HCT116 (cell line): Measurements from ENCODE around the gene HES2. TPM values are rescaled to one million over a fixed set of nuclear protein-coding genes. Genes with fewer than 3 reads are reported as not detected.
A peak's percentile ranks its signal among the peaks of the same experiment; 100 is the strongest.

Source experiments
- ATAC-seq: fragments of 200-7000 bp; cut with Tn5 transposase; 2 replicates; pipeline ENCODE4 v1.9.1; 2020; ENCODE audit warnings: mild to moderate bottlenecking, moderate library complexity
- BruUV-seq: library from RNA; stranded (reverse); fragments of 400-500 nt; replicated peaks from 2 replicates; lab custom pipeline; 2021; lab: Mats Ljungman, UMichigan
- CTCF ChIA-PET: fragments of 300-600 bp; sonication (Branson Sonifier 250); formaldehyde crosslinking; loops from one replicate; lab custom pipeline; 2021; ENCODE audit warnings: antibody characterized with exemption; lab: Charles Lee
- POLR2A ChIA-PET: fragments of 300-600, 350-600 bp; sonication (Branson Sonifier 250); formaldehyde crosslinking; loops from one replicate; lab custom pipeline; 2021; ENCODE audit warnings: antibody characterized with exemption; lab: Charles Lee
- RAD21 ChIA-PET, 2 experiments: fragments of 300-600 bp; sonication (Branson Sonifier 250); formaldehyde crosslinking; loops; one replicate each; lab custom pipeline; 2023; ENCODE audit warnings: low total read pairs in 2 of 2; ENCODE audit not compliant: uncharacterized antibody in 2 of 2, unreplicated experiment in 2 of 2, low non-redundant PET in 1 of 2; lab: Charles Lee
- DNase-seq: peaks from one replicate; pipeline ENCODE4 v3.0.0-alpha.2; 2010; ENCODE audit warnings: low read depth, low spot score
- H2AFZ ChIP-seq: fragments of 200-600 bp; shearing (Covaris generic), sonication (generic); 2 replicates; pipeline ENCODE4 v1.6.1; 2017; ENCODE audit warnings: low read depth, mixed run types, mixed read lengths, antibody characterized with exemption, low read length; ENCODE audit not compliant: poor library complexity, severe bottlenecking
- H3K27ac ChIP-seq: 2 replicates; pipeline ENCODE4 v1.5.1; 2012; ENCODE audit warnings: low read depth, low read length
- H3K27me3 ChIP-seq: fragments of 200-600 bp; sonication (generic); 2 replicates; pipeline ENCODE4 v1.6.1; 2016; ENCODE audit warnings: mixed run types, low read length, mixed read lengths; ENCODE audit not compliant: insufficient read depth
- H3K36me3 ChIP-seq, 2 experiments: fragments of 200-500 bp in 1 of 2; fragments of 200-600 bp in 1 of 2; sonication (Bioruptor generic) in 1 of 2; sonication (generic) in 1 of 2; 2 replicates each; pipeline versions ENCODE4 v1.5.1 to v1.6.1; 2014 to 2016; ENCODE audit warnings: low read length in 2 of 2, inconsistent platforms in 1 of 2, mixed read lengths in 1 of 2, mixed run types in 1 of 2; ENCODE audit not compliant: insufficient read depth in 2 of 2, control insufficient read depth in 1 of 2
- H3K4me1 ChIP-seq, 2 experiments: fragments of 200-600 bp in 1 of 2; sonication (generic) in 1 of 2; 2 replicates each; pipeline versions ENCODE4 v1.5.1 to v1.6.1; 2012 to 2017; ENCODE audit warnings: low read length in 2 of 2, inconsistent platforms in 1 of 2, mild to moderate bottlenecking in 1 of 2, mixed read lengths in 1 of 2, mixed run types in 1 of 2, moderate library complexity in 1 of 2; ENCODE audit not compliant: insufficient read depth in 2 of 2, control insufficient read depth in 1 of 2
- H3K4me2 ChIP-seq: fragments of 200-600 bp; sonication (generic); 2 replicates; pipeline ENCODE4 v1.6.1; 2017; ENCODE audit warnings: mixed run types, low read length, mixed read lengths
- H3K4me3 ChIP-seq, 2 experiments: fragments of 200-600 bp in 1 of 2; sonication (generic) in 1 of 2; replicated peaks in 1 of 2; 2 replicates each; pipeline ENCODE4 v1.5.1; 2011 to 2016; ENCODE audit warnings: low read length in 2 of 2, control low read depth in 1 of 2, low read depth in 1 of 2, mild to moderate bottlenecking in 1 of 2, mixed read lengths in 1 of 2, mixed run types in 1 of 2
- H3K79me2 ChIP-seq: fragments of 200-600 bp; sonication (generic); 2 replicates; pipeline ENCODE4 v1.6.1; 2017; ENCODE audit warnings: mild to moderate bottlenecking, mixed run types, low read length, moderate library complexity, mixed read lengths; ENCODE audit not compliant: insufficient read depth
- H3K9ac ChIP-seq: fragments of 200-600 bp; sonication (generic); 2 replicates; pipeline ENCODE4 v1.6.1; 2016; ENCODE audit warnings: low read length, mixed read lengths
- H3K9me2 ChIP-seq: fragments of 200-600 bp; sonication (generic), shearing (Covaris generic); 2 replicates; pipeline ENCODE4 v1.6.1; 2017; ENCODE audit warnings: mixed run types, mild to moderate bottlenecking, moderate library complexity; ENCODE audit not compliant: insufficient read depth
- H3K9me3 ChIP-seq, 2 experiments: fragments of 200-500 bp in 1 of 2; fragments of 200-600 bp in 1 of 2; sonication (Bioruptor generic) in 1 of 2; sonication (generic) in 1 of 2; 2 replicates each; pipeline ENCODE4 v1.6.1; 2014 to 2017; ENCODE audit warnings: low read length in 2 of 2, mixed read lengths in 2 of 2, inconsistent platforms in 1 of 2, low read depth in 1 of 2, mild to moderate bottlenecking in 1 of 2, mixed run types in 1 of 2, moderate library complexity in 1 of 2; ENCODE audit not compliant: control insufficient read depth in 1 of 2, insufficient read depth in 1 of 2
- H4K20me1 ChIP-seq: fragments of 200-600 bp; sonication (generic), shearing (Covaris generic); 2 replicates; pipeline ENCODE4 v1.6.1; 2017; ENCODE audit warnings: mixed run types, mild to moderate bottlenecking, moderate library complexity; ENCODE audit not compliant: insufficient read depth
- EGR1 ChIP-seq: IDR thresholded peaks from 2 replicates; pipeline ENCODE4 v1.6.1; 2012; ENCODE audit warnings: low read depth
- ELF1 ChIP-seq: IDR thresholded peaks from 2 replicates; pipeline ENCODE4 v1.6.1; 2012; ENCODE audit warnings: low read depth, borderline replicate concordance
- JUND ChIP-seq: IDR thresholded peaks from 2 replicates; pipeline ENCODE4 v1.6.1; 2012
- MAX ChIP-seq: IDR thresholded peaks from 2 replicates; pipeline ENCODE4 v1.6.1; 2012
- POLR2A ChIP-seq: IDR thresholded peaks from 2 replicates; pipeline ENCODE4 v1.7.0; 2011; ENCODE audit warnings: borderline replicate concordance; ENCODE audit not compliant: insufficient read depth, insufficient read length; ENCODE audit errors: extremely low read depth
- intact Hi-C: fragments of 100-400 bp; cut with micrococcal nuclease; formaldehyde crosslinking; loops from 2 replicates; pipeline ENCODE4 v1.10.0; 2022
- total RNA-seq: library from RNA; stranded (reverse); gene quantifications from one replicate; pipeline ENCODE4 v1.2.1, GENCODE V29; 2021; ENCODE audit not compliant: unreplicated experiment
- TF ChIP-seq, protein P1 (sequence below): IDR thresholded peaks from 2 replicates; pipeline ENCODE4 v1.6.1; 2012; ENCODE audit warnings: low read depth

Gene HES2
- total RNA-seq, 1 experiment from 2014 or later = 8.4 TPM

DNA sequence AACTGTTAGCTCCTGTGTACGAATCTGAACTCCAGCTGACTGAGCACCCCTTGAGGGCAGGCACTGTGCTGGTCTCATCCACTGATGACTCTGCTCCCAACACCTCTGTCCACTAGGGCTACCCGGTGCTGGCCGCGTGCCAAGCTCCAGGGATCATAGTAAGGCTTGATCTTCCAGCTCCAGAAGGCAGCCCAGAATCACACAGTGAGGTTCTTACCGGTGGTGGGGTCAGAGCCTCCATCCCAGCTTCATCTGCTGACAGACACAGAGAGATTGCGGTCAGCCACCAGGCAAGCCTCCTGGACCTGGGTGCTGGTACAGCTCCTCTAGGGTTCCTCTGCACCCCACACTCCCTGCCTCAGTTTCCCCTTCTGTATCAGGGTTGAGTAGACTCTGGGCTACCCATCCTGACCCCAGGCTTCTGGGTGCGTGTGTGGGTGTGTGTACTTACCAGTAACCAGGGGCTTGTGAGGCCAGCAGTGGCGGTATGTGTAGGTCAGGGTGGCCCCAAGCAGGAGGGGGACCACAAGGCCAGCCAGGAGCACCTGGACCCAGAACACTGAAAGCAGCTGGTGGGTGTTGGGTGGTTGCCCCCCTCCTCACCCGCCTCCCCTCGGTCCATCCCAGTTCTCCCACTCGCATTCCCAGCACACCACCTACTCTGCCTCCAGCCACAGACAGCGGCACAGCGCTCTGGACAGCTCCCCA, 42.8 kb upstream of the HES2 start:
- H2AFZ ChIP-seq = no peak overlapping the region
- no peaks in the 10 kb centered on the region for H3K79me2 ChIP-seq
- no peak overlapping the region for H3K4me3 ChIP-seq
- no peak overlapping the region for H3K4me2 ChIP-seq
- TF ChIP-seq, protein P1, sequence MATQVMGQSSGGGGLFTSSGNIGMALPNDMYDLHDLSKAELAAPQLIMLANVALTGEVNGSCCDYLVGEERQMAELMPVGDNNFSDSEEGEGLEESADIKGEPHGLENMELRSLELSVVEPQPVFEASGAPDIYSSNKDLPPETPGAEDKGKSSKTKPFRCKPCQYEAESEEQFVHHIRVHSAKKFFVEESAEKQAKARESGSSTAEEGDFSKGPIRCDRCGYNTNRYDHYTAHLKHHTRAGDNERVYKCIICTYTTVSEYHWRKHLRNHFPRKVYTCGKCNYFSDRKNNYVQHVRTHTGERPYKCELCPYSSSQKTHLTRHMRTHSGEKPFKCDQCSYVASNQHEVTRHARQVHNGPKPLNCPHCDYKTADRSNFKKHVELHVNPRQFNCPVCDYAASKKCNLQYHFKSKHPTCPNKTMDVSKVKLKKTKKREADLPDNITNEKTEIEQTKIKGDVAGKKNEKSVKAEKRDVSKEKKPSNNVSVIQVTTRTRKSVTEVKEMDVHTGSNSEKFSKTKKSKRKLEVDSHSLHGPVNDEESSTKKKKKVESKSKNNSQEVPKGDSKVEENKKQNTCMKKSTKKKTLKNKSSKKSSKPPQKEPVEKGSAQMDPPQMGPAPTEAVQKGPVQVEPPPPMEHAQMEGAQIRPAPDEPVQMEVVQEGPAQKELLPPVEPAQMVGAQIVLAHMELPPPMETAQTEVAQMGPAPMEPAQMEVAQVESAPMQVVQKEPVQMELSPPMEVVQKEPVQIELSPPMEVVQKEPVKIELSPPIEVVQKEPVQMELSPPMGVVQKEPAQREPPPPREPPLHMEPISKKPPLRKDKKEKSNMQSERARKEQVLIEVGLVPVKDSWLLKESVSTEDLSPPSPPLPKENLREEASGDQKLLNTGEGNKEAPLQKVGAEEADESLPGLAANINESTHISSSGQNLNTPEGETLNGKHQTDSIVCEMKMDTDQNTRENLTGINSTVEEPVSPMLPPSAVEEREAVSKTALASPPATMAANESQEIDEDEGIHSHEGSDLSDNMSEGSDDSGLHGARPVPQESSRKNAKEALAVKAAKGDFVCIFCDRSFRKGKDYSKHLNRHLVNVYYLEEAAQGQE = no peak
- TF ChIP-seq POLR2A = no peak
- 0 out of 2 replicates have a peak, but pooled peaks have one; percentile 22 for TF ChIP-seq JUND
- TF ChIP-seq EGR1 = no peak
- no peak for TF ChIP-seq ELF1
- TF ChIP-seq MAX = no peak
- TF ChIP-seq, all 23 proteins: peak for 1
- no peaks in the 10 kb centered on the region for H3K27me3 ChIP-seq
- peak; percentile 18; the same call in 1 of the 2 replicates for ATAC-seq
- ChIA-PET RAD21 (no interaction called here), POLR2A (interaction anchor here (1.0 to 1.6 kb wide), 2 partner anchors 13 to 43 kb away, joined by 3 to 4 read pairs; partner anchors contain the start of gene HES2), CTCF (no interaction called here)
- peaks cover 3 to 11% of the 10 kb centered on the region in 2 experiments; a peak in 1 of 4 replicates for H3K36me3 ChIP-seq
- H3K9me2 ChIP-seq = no peaks in the 10 kb centered on the region
- no peak overlapping the region for H3K27ac ChIP-seq
- intact Hi-C loops = no loop called here
- DNase-seq = no peak
- H4K20me1 ChIP-seq = no peaks in the 10 kb centered on the region
- no peaks in the 10 kb centered on the region for H3K9me3 ChIP-seq
- no peak overlapping the region for H3K9ac ChIP-seq
- BruUV-seq = no TSS peak
- H3K4me1 ChIP-seq = peaks cover 3 to 10% of the 10 kb centered on the region in 2 experiments; a peak in 3 of 4 replicates
